Astrocyte of the cerebellum (primary cell): Measurements from ENCODE around the gene B3GLCT.

Source experiments
- DNase-seq: peaks from one replicate; pipeline ENCODE4 v3.0.0-alpha.2; 2011; ENCODE audit warnings: low read depth
- H3K4me3 ChIP-seq: 2 replicates; pipeline ENCODE4 v1.5.1; 2011; ENCODE audit warnings: mild to moderate bottlenecking, low read depth, low read length, moderate library complexity
- in situ Hi-C: cut with HindIII; loops from 2 replicates; pipeline ENCODE4 v1.10.0; 2017; ENCODE audit warnings: low sequenced_read_pairs
- TF ChIP-seq, protein P1 (sequence below): IDR thresholded peaks from 2 replicates; pipeline ENCODE4 v1.5.1; 2012; ENCODE audit warnings: low read length, low read depth, moderate library complexity, mild to moderate bottlenecking; ENCODE audit errors: missing control alignments

Gene B3GLCT

DNA sequence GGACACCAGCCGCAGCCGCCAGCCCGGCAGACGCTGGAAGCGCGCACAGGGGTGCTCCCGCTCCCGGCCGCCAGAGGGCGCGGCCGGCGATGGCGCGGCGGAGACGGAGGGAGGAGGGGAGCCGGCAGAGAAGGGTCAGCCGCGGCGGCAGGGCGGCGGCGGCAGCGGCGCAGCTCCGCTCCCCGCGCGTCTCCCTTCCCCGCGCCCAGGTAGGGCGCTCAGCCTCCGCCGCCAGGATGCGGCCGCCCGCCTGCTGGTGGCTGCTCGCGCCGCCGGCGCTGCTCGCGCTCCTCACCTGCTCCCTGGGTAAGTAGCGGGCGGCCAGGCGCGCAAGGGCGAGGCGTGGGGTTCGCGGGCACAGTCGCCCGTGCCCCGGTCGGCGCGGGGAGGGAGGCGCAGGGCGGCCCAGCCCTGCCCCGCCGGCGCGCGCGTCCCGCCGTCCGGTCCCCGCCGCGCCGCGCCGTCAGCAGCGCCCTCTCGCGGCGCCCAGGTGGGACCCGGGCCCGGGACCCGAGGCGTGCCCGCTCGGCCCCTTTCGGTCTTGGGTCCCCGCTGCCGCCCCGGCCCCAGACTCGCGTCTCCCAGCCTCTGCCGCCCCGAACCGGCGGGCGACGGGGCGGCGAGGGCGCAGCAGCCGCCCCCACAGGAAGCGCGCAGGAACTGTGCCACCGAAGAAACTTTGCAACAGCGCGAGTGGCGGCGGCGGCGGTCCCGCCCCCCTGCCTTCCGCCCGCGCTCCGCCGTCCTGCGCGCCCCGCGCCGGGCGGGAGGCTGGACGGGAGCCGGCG is at the start of gene B3GLCT:
B3GLCT (plus strand) TSS at position 127 of the 788 bp plus-strand sequence; CDS start at position 237, 110 bp downstream.
- peak within 1 kb of the TSS; percentile 68 for H3K4me3 ChIP-seq
- TF ChIP-seq, protein P1, sequence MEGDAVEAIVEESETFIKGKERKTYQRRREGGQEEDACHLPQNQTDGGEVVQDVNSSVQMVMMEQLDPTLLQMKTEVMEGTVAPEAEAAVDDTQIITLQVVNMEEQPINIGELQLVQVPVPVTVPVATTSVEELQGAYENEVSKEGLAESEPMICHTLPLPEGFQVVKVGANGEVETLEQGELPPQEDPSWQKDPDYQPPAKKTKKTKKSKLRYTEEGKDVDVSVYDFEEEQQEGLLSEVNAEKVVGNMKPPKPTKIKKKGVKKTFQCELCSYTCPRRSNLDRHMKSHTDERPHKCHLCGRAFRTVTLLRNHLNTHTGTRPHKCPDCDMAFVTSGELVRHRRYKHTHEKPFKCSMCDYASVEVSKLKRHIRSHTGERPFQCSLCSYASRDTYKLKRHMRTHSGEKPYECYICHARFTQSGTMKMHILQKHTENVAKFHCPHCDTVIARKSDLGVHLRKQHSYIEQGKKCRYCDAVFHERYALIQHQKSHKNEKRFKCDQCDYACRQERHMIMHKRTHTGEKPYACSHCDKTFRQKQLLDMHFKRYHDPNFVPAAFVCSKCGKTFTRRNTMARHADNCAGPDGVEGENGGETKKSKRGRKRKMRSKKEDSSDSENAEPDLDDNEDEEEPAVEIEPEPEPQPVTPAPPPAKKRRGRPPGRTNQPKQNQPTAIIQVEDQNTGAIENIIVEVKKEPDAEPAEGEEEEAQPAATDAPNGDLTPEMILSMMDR: peak; percentile 77
- in situ Hi-C loops: no loop called here
- peak; percentile 44 for DNase-seq

DNA sequence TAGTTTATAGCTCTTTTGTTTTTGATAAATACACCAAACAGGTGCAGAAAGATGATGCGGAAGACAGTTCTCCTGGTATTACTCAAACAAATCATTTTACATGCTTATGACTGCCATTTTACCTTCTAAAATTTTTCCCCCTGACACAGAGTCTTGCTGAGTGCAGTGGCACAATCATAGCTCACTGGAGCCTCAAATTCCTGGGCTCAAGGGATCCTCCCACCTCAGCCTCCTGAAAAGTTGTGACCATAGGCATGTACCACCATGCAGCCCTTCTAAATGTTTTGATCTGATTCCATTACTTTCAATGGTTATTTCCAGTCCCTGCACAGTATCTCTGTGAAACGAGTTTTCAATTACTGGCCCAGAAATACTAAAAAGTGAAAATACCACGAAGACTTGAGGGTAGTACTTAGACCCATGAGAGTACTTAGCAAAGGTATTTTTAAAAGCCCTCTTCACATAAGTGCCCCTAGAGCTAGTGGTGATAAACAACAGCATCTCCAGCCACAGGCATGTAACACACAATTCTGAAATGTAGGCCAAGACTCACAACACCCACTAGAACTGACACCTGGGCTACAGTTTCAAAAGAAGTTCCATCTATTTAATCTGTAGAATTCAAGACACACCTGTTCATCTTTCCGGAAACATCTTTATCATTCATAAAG is 49.3 kb upstream of the B3GLCT start:
- in situ Hi-C loops: no loop called here
- no peak overlapping the region for H3K4me3 ChIP-seq
- no peak for DNase-seq
- TF ChIP-seq, protein P1: no peak

DNA sequence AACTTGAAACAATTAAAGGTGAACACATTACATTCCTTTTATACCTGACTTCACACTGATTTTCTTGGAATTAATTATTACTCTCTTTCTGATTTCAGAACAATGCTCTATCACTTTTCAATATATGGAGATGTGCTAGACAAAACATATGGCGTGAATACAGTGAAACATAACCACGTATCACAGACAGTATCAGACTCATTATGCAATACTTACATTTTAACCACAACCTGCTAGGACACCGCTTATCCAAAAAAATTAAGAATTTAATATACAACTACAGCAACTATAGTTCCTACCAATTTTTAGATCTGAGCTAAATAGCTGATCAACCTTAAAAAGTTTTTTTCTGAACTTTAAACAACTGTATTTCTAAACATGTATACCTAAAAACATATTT is 47.9 kb upstream of the B3GLCT start:
- H3K4me3 ChIP-seq: no peak overlapping the region
- TF ChIP-seq, protein P1: no peak
- DNase-seq: no peak
- in situ Hi-C loops: no loop called here

DNA sequence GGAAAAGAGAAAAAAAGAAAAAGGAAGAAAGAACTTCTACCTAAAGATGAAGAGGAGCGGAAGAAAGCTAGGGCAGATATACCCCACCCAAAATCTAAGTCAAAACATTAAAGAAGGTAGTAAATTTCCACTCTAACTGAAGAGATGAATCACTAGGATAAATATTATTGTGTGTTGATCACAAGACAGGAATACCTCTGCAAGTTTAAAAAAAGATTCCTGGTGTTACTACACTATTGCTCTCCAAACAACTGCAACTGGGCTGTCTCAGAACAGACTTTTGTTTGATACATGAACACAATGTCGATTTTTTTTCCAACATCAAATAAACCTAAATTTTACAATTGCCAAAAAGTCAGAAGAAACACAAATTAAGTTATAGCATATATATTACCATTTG is 44.8 kb upstream of the B3GLCT start:
- in situ Hi-C loops: no loop called here
- H3K4me3 ChIP-seq: no peak overlapping the region
- no peak for DNase-seq
- TF ChIP-seq, protein P1: no peak

DNA sequence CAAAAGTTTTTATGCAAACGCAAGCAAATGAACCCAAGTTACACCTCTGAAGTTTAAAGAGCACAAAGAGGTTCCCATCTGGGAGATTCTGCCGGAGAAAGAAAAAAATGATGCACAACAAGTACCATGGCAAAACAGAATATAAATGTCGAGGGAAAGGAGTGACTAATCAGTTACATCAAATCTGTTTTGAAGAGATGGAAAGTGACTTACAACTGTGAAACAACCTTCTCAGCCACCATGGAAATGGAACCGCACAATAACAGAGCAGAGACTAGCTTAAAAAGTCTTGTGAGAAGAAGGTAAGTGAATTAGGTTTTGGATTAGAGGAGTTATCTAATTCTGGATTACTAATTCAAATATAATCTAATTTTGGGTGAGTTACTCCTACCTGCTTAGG is 40.5 kb upstream of the B3GLCT start:
- no peak for DNase-seq
- TF ChIP-seq, protein P1: no peak
- H3K4me3 ChIP-seq: peak overlapping the region; percentile 89
- in situ Hi-C loops: no loop called here

DNA sequence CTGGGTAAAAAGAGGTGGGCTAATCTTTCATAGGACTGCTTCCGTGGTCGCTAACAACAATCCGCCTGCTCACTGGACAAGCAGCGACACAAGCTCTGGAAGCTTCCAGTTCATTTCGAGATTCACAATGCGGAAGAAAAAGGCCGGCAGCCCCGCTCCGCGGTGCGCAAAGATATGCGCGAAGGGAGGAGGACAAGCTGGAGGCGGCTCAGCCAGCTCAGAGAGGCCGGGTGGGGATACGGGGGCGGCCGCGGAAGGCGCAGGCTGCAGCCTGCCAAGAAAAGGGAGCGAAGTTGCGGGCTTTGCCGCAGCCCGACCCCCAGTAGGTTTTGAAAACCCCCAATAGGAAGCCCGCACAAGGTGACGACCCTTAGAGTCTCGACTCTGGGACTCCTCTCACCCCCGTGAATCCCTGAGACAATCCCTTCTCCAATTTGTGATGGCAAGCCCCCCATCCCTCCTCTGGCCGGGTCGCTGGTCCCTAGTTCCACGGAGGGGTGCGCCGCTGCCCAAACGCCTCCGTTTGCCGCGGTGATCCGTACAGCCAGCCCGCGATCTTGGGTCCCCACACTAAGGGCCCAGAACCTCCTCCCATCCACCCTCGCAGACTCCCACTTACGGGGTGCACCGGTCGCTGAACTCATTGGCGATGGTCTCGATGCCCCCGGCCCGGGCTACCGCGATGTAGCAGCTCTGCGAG is 38.8 kb upstream of the B3GLCT start:
- TF ChIP-seq, protein P1: no peak
- DNase-seq: peak; percentile 32
- H3K4me3 ChIP-seq: peak overlapping the region; percentile 89
- in situ Hi-C loops: no loop called here
